ENCODE measurements around the gene AMMECR1L. TPM values are rescaled to one million over a fixed set of nuclear protein-coding genes. Genes with fewer than 3 reads are reported as not detected.
A peak's percentile ranks its signal among the peaks of the same experiment; 100 is the strongest.
"Not testable (repeated sequence)": the region's sequence is repeated elsewhere in the genome, so short reads cannot be mapped to it uniquely, and the experiment has no call there.

The AMMECR1L gene
- total RNA-seq, 1 donor from 2014 or later: 24.5 TPM

DNA sequence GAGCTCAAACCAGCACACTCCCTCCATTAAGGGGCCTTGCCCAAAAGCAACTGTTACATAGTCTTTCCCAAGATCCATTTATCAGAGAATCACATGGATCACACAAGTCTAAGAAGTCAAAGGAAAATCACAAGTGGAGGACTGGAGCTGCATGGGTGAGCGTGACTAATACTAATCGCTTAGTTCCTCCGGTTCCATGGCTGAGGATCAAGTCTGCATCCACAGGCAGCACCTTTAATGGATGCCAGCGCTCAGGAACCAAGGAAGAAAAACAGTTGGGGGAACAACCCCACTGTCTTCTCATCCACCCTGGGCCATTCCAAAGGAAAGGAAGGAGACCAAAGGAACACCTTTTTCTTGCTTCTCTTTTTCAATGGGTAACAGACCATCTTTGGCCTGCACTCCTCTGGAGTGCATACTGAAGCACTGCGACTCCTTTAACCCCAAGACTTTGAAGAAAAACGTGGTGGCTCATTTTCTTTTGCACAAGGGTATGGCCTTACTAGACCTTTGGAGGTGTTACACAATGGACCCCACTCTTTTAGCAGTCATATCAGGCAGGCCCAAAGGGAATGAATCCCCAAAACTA is 65.6 kb downstream of the AMMECR1L start:
- H3K27ac Mint-ChIP-seq (ENCODE audit: unreplicated experiment): no peak overlapping the region
- TF ChIP-seq, protein P1, sequence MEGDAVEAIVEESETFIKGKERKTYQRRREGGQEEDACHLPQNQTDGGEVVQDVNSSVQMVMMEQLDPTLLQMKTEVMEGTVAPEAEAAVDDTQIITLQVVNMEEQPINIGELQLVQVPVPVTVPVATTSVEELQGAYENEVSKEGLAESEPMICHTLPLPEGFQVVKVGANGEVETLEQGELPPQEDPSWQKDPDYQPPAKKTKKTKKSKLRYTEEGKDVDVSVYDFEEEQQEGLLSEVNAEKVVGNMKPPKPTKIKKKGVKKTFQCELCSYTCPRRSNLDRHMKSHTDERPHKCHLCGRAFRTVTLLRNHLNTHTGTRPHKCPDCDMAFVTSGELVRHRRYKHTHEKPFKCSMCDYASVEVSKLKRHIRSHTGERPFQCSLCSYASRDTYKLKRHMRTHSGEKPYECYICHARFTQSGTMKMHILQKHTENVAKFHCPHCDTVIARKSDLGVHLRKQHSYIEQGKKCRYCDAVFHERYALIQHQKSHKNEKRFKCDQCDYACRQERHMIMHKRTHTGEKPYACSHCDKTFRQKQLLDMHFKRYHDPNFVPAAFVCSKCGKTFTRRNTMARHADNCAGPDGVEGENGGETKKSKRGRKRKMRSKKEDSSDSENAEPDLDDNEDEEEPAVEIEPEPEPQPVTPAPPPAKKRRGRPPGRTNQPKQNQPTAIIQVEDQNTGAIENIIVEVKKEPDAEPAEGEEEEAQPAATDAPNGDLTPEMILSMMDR (IDR thresholded peaks at IDR 0.05): no peak
- no peaks in the 10 kb centered on the region for H3K4me1 Mint-ChIP-seq (ENCODE audit: unreplicated experiment)
- H3K36me3 Mint-ChIP-seq (ENCODE audit: unreplicated experiment): no peaks in the 10 kb centered on the region
- peaks cover 17% of the 10 kb centered on the region for H3K9me3 Mint-ChIP-seq (ENCODE audit: unreplicated experiment)
- DNase-seq (ENCODE audit: extremely low spot score, unreplicated experiment): no peak
- peaks cover 35% of the 10 kb centered on the region for H3K27me3 Mint-ChIP-seq (ENCODE audit: unreplicated experiment)
- no peak overlapping the region for H3K4me3 Mint-ChIP-seq (ENCODE audit: unreplicated experiment)

DNA sequence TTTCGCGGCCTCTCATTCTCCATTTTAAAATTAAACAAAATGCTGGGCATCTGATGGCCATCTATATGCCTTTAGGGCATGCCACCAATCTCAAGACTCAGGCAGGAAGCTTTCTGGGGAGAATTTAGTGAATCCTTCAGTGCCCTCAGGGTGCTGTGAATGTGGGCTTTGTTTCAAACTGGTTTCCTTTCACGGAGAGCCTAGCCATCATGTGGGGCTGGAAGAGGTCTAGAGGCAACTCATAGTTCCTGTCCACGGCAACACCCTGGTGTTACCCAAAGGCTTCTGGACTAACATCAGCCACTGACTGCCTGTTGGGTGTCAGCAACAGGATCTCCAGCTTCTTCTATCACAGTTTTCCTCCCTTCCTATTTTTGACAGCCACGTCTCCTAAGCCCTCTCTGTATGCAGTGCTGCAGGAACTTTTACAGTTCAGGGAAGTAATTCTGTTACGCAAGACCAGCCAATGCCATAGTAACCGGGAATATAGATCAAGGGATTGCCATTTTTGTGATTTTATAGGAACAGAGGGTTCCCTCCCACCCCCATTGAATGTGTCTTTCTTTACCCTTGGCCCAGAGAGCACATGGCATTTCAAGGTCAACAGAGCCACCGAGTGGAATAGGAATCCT is 66.8 kb downstream of the AMMECR1L start:
- Mint-ChIP-seq H3K27ac (ENCODE audit: unreplicated experiment) (no peak overlapping the region), H3K4me1 (ENCODE audit: unreplicated experiment) (no peaks in the 10 kb centered on the region), H3K36me3 (ENCODE audit: unreplicated experiment) (no peaks in the 10 kb centered on the region), H3K27me3 (ENCODE audit: unreplicated experiment) (peaks cover 32% of the 10 kb centered on the region), H3K9me3 (ENCODE audit: unreplicated experiment) (peaks cover 17% of the 10 kb centered on the region), H3K4me3 (ENCODE audit: unreplicated experiment) (no peak overlapping the region)
- TF ChIP-seq, protein P1 (IDR thresholded peaks at IDR 0.05): no peak
- DNase-seq (ENCODE audit: extremely low spot score, unreplicated experiment): no peak

DNA sequence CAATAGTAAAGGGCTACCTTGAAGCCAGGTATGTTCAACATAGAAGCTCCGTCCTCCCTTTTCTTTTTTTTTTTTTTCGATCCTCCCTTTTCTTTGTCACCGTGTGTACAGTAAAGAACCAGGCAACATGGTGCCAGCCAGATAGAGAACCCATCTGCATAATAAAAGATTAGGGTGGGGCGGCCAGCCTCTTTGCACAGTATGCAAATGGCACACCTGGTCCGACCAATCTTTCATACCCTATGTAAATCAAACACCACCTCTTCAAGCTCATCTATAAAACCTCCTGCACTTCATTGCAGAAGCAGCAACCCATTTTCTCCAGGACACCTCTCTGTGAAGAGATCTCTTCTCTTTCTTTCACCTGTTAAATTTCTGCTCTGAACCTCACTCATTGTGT is 67.5 kb downstream of the AMMECR1L start:
- Mint-ChIP-seq H3K36me3 (ENCODE audit: unreplicated experiment) (no peaks in the 10 kb centered on the region), H3K27me3 (ENCODE audit: unreplicated experiment) (peaks cover 32% of the 10 kb centered on the region), H3K27ac (ENCODE audit: unreplicated experiment) (no peak overlapping the region), H3K4me1 (ENCODE audit: unreplicated experiment) (no peaks in the 10 kb centered on the region), H3K9me3 (ENCODE audit: unreplicated experiment) (peaks cover 17% of the 10 kb centered on the region), H3K4me3 (ENCODE audit: unreplicated experiment) (no peak overlapping the region)
- TF ChIP-seq, protein P1 (IDR thresholded peaks at IDR 0.05): no peak
- DNase-seq (ENCODE audit: extremely low spot score, unreplicated experiment): no peak

- H3K4me1 Mint-ChIP-seq (ENCODE audit: unreplicated experiment): peaks cover 9% of the 10 kb centered on the region
Observed at GRCh38 chr2:127814677-127815076, 71.1 kb downstream of the AMMECR1L start.

GRCh38 chr2:127812441-127812840 is 73.3 kb downstream of the AMMECR1L start:
- H3K9me3 Mint-ChIP-seq (ENCODE audit: unreplicated experiment); H3K27ac Mint-ChIP-seq (ENCODE audit: unreplicated experiment); DNase-seq (ENCODE audit: extremely low spot score, unreplicated experiment); H3K36me3 Mint-ChIP-seq (ENCODE audit: unreplicated experiment): not testable (repeated sequence)
- Mint-ChIP-seq H3K4me1 (ENCODE audit: unreplicated experiment) (peaks cover 26% of the 10 kb centered on the region), H3K4me3 (ENCODE audit: unreplicated experiment) (peak overlapping the region; percentile 49), H3K27me3 (ENCODE audit: unreplicated experiment) (peaks cover 12% of the 10 kb centered on the region)

More at GRCh38 chr2:127814677-127815076, 71.1 kb downstream of the AMMECR1L start:
- Mint-ChIP-seq H3K36me3 (ENCODE audit: unreplicated experiment) (peaks cover under 1% of the 10 kb centered on the region), H3K27me3 (ENCODE audit: unreplicated experiment) (peaks cover 21% of the 10 kb centered on the region), H3K4me3 (ENCODE audit: unreplicated experiment) (no peak overlapping the region), H3K9me3 (ENCODE audit: unreplicated experiment) (no peaks in the 10 kb centered on the region), H3K27ac (ENCODE audit: unreplicated experiment) (no peak overlapping the region)
- TF ChIP-seq, protein P1 (IDR thresholded peaks at IDR 0.05): no peak
- DNase-seq (ENCODE audit: extremely low spot score, unreplicated experiment): no peak

Other genes with a start within 250 kb of the AMMECR1L start
- gene GPR17, start 239.8 kb downstream of the AMMECR1L start, total RNA-seq: not detected in 2 replicates
- gene LIMS2, start 210.4 kb downstream of the AMMECR1L start, total RNA-seq: 49.3 and 51.0 TPM in 2 replicates
- 7.5 and 8.4 TPM in 2 replicates for gene SFT2D3, start 184.5 kb downstream of the AMMECR1L start, total RNA-seq
- 37.9 and 43.3 TPM in 2 replicates for gene WDR33, start 74.8 kb downstream of the AMMECR1L start, total RNA-seq
- 26.3 and 28.3 TPM in 2 replicates for gene POLR2D, start 27.8 kb downstream of the AMMECR1L start, total RNA-seq
- 23.6 and 24.9 TPM in 2 replicates for gene SAP130, start 142.1 kb upstream of the AMMECR1L start, total RNA-seq
- 43.7 and 43.8 TPM in 2 replicates for gene UGGT1, start 205.2 kb upstream of the AMMECR1L start, total RNA-seq